Esophagus muscularis mucosa (tissue), 3 donors: Measurements from ENCODE around the gene LRRD1.

Source experiments
- CTCF ChIP-seq, 3 experiments: fragments of 200-600 bp in 2 of 3; fragments of 450-650 bp in 1 of 3; sonication (generic) in 2 of 3; IDR thresholded peaks; one replicate each; pipeline ENCODE4 v1.5.1; 2017 to 2019; ENCODE audit warnings: antibody characterized with exemption in 3 of 3, mild to moderate bottlenecking in 2 of 3, moderate library complexity in 1 of 3
- EP300 ChIP-seq: sonication (generic); formaldehyde crosslinking; IDR thresholded peaks from one replicate; pipeline ENCODE4 v1.6.1; 2017; ENCODE audit warnings: antibody characterized with exemption

GRCh38 chr7:92137557-92137956 lies 41.4 kb downstream of the LRRD1 start:
- TF ChIP-seq CTCF (IDR thresholded peaks at IDR 0.05) (no peak), EP300 (no peak)
